ENCODE results near the gene HIVEP3.

Gene HIVEP3

DNA sequence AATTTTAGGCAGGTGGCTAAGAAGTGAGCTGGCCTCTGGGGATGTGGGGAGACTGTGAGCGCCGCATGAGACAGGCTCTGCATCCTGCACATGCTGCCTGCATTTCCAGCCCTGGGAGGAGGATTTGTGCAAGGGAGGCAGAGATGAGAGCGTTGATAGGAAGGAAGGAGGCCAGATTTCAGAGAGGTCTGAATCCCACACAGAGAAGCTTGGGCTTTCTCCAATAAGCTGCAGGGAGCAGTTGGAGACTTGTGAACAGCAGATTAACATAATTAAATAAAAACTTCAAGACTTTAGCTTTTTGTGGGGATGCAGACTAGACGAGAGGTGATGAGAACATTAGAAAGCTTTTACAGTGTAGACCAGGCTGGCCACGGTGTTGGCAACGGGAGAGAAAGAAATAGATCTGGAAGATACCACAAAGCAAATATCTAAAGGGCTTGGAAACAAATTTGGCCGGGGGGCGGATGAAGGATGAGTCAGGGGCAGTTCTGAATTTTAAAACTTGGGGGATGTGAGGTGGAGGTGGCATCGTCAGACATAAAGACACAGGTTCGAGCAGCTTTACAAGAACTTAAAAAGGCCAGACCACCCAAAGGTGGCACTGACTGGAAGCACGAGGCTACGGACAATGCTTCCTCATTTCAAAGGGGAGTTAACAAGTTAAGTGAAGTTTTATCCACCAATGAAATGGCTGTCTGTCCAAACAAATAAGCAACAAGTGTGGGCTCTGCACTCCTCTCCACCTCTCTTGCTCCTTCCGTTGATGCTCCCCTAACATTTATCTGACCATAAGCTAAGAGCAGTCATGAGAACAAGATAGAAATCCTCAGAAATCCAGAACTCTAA lies 57.0 kb downstream of the HIVEP3 start:
- H3K36me3 ChIP-seq (ENCODE audit: insufficient read depth, low read length) = no peaks in the 10 kb centered on the region
- no peak overlapping the region for H3K9ac ChIP-seq (ENCODE audit: low read length)
- no peak overlapping the region for H3K27ac ChIP-seq (ENCODE audit: low read depth, low read length, poor library complexity, severe bottlenecking)

DNA sequence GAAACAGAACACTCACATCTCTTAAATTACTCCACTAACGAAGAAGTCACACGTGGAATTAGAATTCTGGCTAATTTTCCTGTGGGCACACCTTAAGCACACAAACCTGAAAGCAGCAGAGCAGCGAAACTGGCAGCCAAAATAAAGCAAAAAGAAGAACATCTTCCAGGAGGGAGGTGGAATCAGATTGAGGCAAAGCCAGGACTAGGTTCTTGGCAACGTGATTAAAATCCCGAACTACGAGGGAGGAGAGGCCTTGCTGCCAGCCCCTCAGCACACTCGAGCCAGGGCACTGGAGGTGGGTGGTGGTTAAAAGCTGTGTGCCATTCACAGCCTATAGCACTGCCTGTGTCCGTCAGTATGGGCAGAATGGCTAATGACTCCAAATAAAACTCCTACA lies 58.0 kb downstream of the HIVEP3 start:
- Histone ChIP-seq H2AFZ (ENCODE audit: low read length) (no peak overlapping the region), H3F3A (ENCODE audit: insufficient read depth, low read length) (no peaks in the 10 kb centered on the region), H3K27me3 (ENCODE audit: insufficient read depth, low read length) (no peaks in the 10 kb centered on the region), H3K36me3 (ENCODE audit: insufficient read depth, low read length) (no peaks in the 10 kb centered on the region), H3K4me1 (ENCODE audit: insufficient read depth, low read length, severe bottlenecking) (no peaks in the 10 kb centered on the region), H3K4me3 (ENCODE audit: low read depth, low read length, poor library complexity, severe bottlenecking) (no peak overlapping the region), H3K4me2 (ENCODE audit: low read length) (no peak overlapping the region), H3K9me2 (ENCODE audit: low read depth, low read length) (no peaks in the 10 kb centered on the region), H4K20me1 (ENCODE audit: insufficient read depth, low read length) (no peaks in the 10 kb centered on the region), H3K9ac (ENCODE audit: low read length) (no peak overlapping the region), H3K79me2 (ENCODE audit: insufficient read depth, low read length) (no peaks in the 10 kb centered on the region), H3K27ac (ENCODE audit: low read depth, low read length, poor library complexity, severe bottlenecking) (no peak overlapping the region), H3K9me3 (ENCODE audit: low read length) (no peaks in the 10 kb centered on the region)
- TF ChIP-seq, protein P1, sequence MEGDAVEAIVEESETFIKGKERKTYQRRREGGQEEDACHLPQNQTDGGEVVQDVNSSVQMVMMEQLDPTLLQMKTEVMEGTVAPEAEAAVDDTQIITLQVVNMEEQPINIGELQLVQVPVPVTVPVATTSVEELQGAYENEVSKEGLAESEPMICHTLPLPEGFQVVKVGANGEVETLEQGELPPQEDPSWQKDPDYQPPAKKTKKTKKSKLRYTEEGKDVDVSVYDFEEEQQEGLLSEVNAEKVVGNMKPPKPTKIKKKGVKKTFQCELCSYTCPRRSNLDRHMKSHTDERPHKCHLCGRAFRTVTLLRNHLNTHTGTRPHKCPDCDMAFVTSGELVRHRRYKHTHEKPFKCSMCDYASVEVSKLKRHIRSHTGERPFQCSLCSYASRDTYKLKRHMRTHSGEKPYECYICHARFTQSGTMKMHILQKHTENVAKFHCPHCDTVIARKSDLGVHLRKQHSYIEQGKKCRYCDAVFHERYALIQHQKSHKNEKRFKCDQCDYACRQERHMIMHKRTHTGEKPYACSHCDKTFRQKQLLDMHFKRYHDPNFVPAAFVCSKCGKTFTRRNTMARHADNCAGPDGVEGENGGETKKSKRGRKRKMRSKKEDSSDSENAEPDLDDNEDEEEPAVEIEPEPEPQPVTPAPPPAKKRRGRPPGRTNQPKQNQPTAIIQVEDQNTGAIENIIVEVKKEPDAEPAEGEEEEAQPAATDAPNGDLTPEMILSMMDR (IDR thresholded peaks at IDR 0.05; ENCODE audit: low read length) = no peak
- TF ChIP-seq EZH2 (IDR thresholded peaks at IDR 0.05; ENCODE audit: borderline replicate concordance, low read length) = no peak

More for the DNA sequence above, 57.0 kb downstream of the HIVEP3 start:
- Histone ChIP-seq H4K20me1 (ENCODE audit: insufficient read depth, low read length) (no peaks in the 10 kb centered on the region), H3K79me2 (ENCODE audit: insufficient read depth, low read length) (no peaks in the 10 kb centered on the region), H3K4me3 (ENCODE audit: low read depth, low read length, poor library complexity, severe bottlenecking) (no peak overlapping the region), H2AFZ (ENCODE audit: low read length) (no peak overlapping the region), H3F3A (ENCODE audit: insufficient read depth, low read length) (no peaks in the 10 kb centered on the region), H3K4me1 (ENCODE audit: insufficient read depth, low read length, severe bottlenecking) (no peaks in the 10 kb centered on the region), H3K27me3 (ENCODE audit: insufficient read depth, low read length) (no peaks in the 10 kb centered on the region), H3K9me2 (ENCODE audit: low read depth, low read length) (no peaks in the 10 kb centered on the region), H3K9me3 (ENCODE audit: low read length) (no peaks in the 10 kb centered on the region), H3K4me2 (ENCODE audit: low read length) (no peak overlapping the region)
- TF ChIP-seq, protein P1 (IDR thresholded peaks at IDR 0.05; ENCODE audit: low read length) = no peak
- no peak for TF ChIP-seq EZH2 (IDR thresholded peaks at IDR 0.05; ENCODE audit: borderline replicate concordance, low read length)

DNA sequence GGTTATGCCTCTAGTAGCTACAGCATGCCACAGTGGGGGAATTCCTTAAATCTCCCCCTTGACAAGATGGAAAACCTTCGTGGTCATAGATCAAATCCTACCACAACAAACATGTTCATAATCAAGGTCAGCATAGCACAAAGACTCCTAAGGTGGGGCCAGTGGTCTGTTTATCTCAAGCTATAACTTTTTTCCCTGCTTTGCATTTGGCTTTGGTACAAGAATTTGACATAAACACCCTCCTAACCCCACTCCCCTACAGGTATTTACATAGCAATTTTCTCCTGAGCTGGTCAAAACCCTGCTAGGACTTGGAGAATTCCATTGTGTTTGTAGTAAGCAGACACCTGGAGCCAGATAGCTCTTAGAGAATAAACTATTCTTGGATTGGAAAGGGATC lies 58.5 kb downstream of the HIVEP3 start:
- H3K4me2 ChIP-seq (ENCODE audit: low read length) = no peak overlapping the region
- H4K20me1 ChIP-seq (ENCODE audit: insufficient read depth, low read length) = no peaks in the 10 kb centered on the region
- H3K9me3 ChIP-seq (ENCODE audit: low read length) = no peaks in the 10 kb centered on the region
- H3F3A ChIP-seq (ENCODE audit: insufficient read depth, low read length) = no peaks in the 10 kb centered on the region
- H3K36me3 ChIP-seq (ENCODE audit: insufficient read depth, low read length) = no peaks in the 10 kb centered on the region
- no peak for TF ChIP-seq EZH2 (IDR thresholded peaks at IDR 0.05; ENCODE audit: borderline replicate concordance, low read length)
- TF ChIP-seq, protein P1 (IDR thresholded peaks at IDR 0.05; ENCODE audit: low read length) = no peak
- no peaks in the 10 kb centered on the region for H3K27me3 ChIP-seq (ENCODE audit: insufficient read depth, low read length)
- H3K4me3 ChIP-seq (ENCODE audit: low read depth, low read length, poor library complexity, severe bottlenecking) = no peak overlapping the region
- H3K27ac ChIP-seq (ENCODE audit: low read depth, low read length, poor library complexity, severe bottlenecking) = no peak overlapping the region
- H3K79me2 ChIP-seq (ENCODE audit: insufficient read depth, low read length) = no peaks in the 10 kb centered on the region
- no peaks in the 10 kb centered on the region for H3K9me2 ChIP-seq (ENCODE audit: low read depth, low read length)
- H3K4me1 ChIP-seq (ENCODE audit: insufficient read depth, low read length, severe bottlenecking) = no peaks in the 10 kb centered on the region
- H3K9ac ChIP-seq (ENCODE audit: low read length) = no peak overlapping the region
- H2AFZ ChIP-seq (ENCODE audit: low read length) = no peak overlapping the region

Data from OCI-LY1 (cell line).